ENCODE data around the gene TMEM255B. TPM values are rescaled to one million over a fixed set of nuclear protein-coding genes. Genes with fewer than 3 reads are reported as not detected.

The TMEM255B gene
- total RNA-seq, 2 experiments from 2014 or later = 1.7 to 1.8 TPM

- DNase-seq (no peak), ATAC-seq (no peak)
- H3K27ac Mint-ChIP-seq = no peak overlapping the region
- no peaks in the 10 kb centered on the region for H3K4me1 Mint-ChIP-seq (ENCODE audit: low read depth)
- H3K4me3 Mint-ChIP-seq = no peak overlapping the region
- H3K27me3 Mint-ChIP-seq = peaks cover 8% of the 10 kb centered on the region
- ChIA-PET POLR2A (no interaction called here), CTCF (no interaction called here)
- H3K36me3 Mint-ChIP-seq (ENCODE audit: low read depth) = no peaks in the 10 kb centered on the region
- intact Hi-C loops (cut with micrococcal nuclease) = no loop called here
- H3K9me3 Mint-ChIP-seq = no peaks in the 10 kb centered on the region
- no peak for TF ChIP-seq CTCF (IDR thresholded peaks at IDR 0.05)
Measured at GRCh38 chr13:113735194-113735593, 23.8 kb upstream of the TMEM255B start.

- Mint-ChIP-seq H3K9me3 (no peaks in the 10 kb centered on the region), H3K36me3 (ENCODE audit: low read depth) (no peaks in the 10 kb centered on the region), H3K27me3 (peaks cover 8% of the 10 kb centered on the region), H3K4me3 (no peak overlapping the region), H3K27ac (no peak overlapping the region), H3K4me1 (ENCODE audit: low read depth) (peaks cover 1% of the 10 kb centered on the region)
- POLR2A ChIA-PET = no interaction called here
- DNase-seq = no peak
- intact Hi-C loops (cut with micrococcal nuclease) = no loop called here
- no peak for TF ChIP-seq CTCF (IDR thresholded peaks at IDR 0.05)
- CTCF ChIA-PET = no interaction called here
- ATAC-seq = no peak
Measured at GRCh38 chr13:113735750-113736149, 23.3 kb upstream of the TMEM255B start.

GRCh38 chr13:113736258-113736731 lies 22.7 kb upstream of the TMEM255B start:
- Mint-ChIP-seq H3K27me3 (peaks cover 11% of the 10 kb centered on the region), H3K36me3 (ENCODE audit: low read depth) (no peaks in the 10 kb centered on the region), H3K4me3 (no peak overlapping the region), H3K4me1 (ENCODE audit: low read depth) (peaks cover 7% of the 10 kb centered on the region), H3K9me3 (no peaks in the 10 kb centered on the region), H3K27ac (no peak overlapping the region)
- CTCF ChIA-PET = no interaction called here
- POLR2A ChIA-PET = no interaction called here
- intact Hi-C loops (cut with micrococcal nuclease) = no loop called here
- no peak for TF ChIP-seq CTCF (IDR thresholded peaks at IDR 0.05)
- ATAC-seq (no peak), DNase-seq (no peak)

- Mint-ChIP-seq H3K4me3 (no peak overlapping the region), H3K27ac (no peak overlapping the region), H3K9me3 (no peaks in the 10 kb centered on the region), H3K27me3 (peaks cover 13% of the 10 kb centered on the region), H3K4me1 (ENCODE audit: low read depth) (peaks cover 22% of the 10 kb centered on the region), H3K36me3 (ENCODE audit: low read depth) (no peaks in the 10 kb centered on the region)
- ATAC-seq (no peak), DNase-seq (no peak)
- POLR2A ChIA-PET = no interaction called here
- CTCF ChIA-PET = no interaction called here
- no peak for TF ChIP-seq CTCF (IDR thresholded peaks at IDR 0.05)
- intact Hi-C loops (cut with micrococcal nuclease) = no loop called here
Measured at GRCh38 chr13:113737803-113738202, 21.2 kb upstream of the TMEM255B start.

GRCh38 chr13:113739527-113740285 lies 19.3 kb upstream of the TMEM255B start:
- peaks cover 13% of the 10 kb centered on the region for H3K27me3 Mint-ChIP-seq
- ATAC-seq = no peak
- ChIA-PET CTCF (interaction anchor here (0.7 to 0.8 kb wide), 2 partner anchors 9 to 430 kb away, joined by 3 read pairs; no protein-coding TSS in a partner anchor), POLR2A (no interaction called here)
- H3K27ac Mint-ChIP-seq = no peak overlapping the region
- no peaks in the 10 kb centered on the region for H3K36me3 Mint-ChIP-seq (ENCODE audit: low read depth)
- TF ChIP-seq CTCF (IDR thresholded peaks at IDR 0.05) = no peak
- H3K9me3 Mint-ChIP-seq = no peaks in the 10 kb centered on the region
- intact Hi-C loops (cut with micrococcal nuclease) = no loop called here
- DNase-seq = no peak
- no peak overlapping the region for H3K4me3 Mint-ChIP-seq
- peaks cover 26% of the 10 kb centered on the region for H3K4me1 Mint-ChIP-seq (ENCODE audit: low read depth)
